Hippocampal formation (tissue), 2 donors: ENCODE data around the gene SDE2.
"Not testable (repeated sequence)": the region's sequence is repeated elsewhere in the genome, so short reads cannot be mapped to it uniquely, and the experiment has no call there.

ENCODE experiments used
- DNase-seq, 2 donors: peaks; one replicate each; lab custom pipeline; 2025; lab: John Stamatoyannopoulos, UW

The SDE2 gene

GRCh38 chr1:226006686-226007085, 7.5 kb upstream of the SDE2 start:
- DNase-seq, result no peak

GRCh38 chr1:226004396-226004795, 5.3 kb upstream of the SDE2 start:
- no peak for DNase-seq

- DNase-seq, result no peak
Measured at GRCh38 chr1:226003502-226004170, 4.5 kb upstream of the SDE2 start.

DNA sequence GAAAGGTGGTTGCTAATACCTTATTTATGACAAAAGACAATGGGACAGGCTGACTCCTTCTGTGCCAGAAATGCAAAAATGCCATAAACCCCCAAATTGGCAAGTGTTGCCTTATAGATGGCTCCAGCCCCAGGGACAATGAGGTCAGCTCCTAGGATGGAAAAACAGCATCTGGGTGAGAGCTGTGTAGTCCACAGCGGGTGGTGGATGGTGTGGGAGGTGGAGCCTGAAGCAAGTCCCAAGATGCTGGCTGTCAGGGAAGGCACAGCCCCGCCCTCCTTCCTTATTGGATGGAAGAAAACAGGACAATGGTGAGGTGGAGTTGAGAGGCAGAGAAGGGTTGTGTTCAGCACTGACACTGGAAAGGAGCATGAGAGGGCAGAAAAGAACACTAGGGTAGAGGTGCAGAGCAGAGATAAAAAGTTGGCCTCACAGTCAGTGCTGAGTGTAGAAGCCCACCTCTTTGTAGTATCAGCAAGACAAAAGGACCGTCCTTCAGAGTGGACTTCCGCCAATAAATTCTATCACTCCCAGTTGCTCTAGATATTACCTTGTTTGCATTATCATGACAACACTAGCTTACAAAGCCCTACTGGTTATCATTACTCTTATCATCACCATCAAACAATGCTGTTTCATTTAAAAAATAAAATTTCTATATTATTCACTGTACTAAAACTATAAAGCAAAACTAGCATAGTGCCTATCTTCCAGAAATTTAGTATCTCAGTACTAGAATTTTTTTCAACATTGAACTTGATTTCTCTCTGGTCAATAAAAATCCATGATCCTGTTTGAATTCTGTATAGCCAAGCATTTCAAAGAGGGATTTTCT, 3.7 kb upstream of the SDE2 start:
- peak in 1 of 2 donors; percentile 23 for DNase-seq

DNA sequence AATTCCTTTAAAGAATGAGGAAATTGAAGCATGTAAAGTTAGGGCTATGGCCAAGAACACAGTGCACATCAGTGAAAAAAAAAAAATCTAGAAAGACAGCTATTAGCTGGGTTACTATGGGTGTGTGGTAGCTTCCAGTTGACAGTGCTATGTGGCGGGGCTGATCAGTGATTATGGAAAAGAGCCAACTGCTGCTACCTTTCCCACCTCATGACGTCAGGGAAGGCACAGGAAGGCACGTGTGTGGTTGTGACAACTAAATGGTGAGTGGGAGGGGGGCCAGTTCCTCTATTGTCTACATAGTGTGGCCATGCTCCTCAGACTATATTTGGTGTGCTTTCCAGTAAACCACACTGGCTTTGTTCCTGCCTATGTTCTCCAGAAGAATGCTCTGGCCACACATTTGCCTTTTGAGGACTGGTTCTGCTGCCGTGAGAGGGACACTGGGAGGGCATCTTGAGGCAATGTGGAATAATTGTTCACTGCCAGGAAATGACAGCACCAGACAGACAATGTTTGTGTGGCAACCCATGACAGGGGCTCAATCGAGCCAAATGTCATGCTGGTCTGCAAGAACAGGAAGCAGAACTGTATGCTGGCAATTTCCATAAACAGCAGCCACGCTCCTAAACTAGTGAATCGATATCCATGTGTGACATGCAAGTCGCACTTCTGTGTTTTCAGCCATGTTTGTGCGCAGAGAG, 3.0 kb upstream of the SDE2 start:
- DNase-seq, result peak in 1 of 2 donors; percentile 23

DNA sequence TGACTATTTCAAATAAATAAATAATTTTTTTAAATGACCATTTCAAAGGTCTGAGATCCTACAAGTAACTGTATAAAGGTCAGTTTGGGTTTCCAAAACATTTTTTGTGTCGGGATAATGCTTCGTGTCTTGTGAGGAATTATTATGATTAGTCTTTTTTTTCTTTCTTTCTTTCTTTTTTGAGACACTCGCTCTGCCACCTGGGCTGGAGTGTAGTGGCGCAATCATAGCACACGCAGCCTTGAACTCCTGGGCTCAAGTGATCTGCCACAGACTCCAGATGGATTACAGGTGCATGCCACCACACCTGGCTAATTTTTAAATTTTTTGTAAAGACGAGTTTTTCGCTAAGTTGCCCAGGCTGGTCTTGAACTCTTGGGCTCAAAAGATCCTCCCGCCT, 1.9 kb upstream of the SDE2 start:
- DNase-seq, result no peak

GRCh38 chr1:226000493-226001081, 1.4 kb upstream of the SDE2 start:
- DNase-seq, result not testable (repeated sequence)

GRCh38 chr1:225999912-226000337, 782 bp upstream of the SDE2 start:
- peak in 1 of 2 donors; percentile 37 for DNase-seq

GRCh38 chr1:225998560-225999226, 450 bp downstream of the SDE2 start:
- DNase-seq, result no peak

DNA sequence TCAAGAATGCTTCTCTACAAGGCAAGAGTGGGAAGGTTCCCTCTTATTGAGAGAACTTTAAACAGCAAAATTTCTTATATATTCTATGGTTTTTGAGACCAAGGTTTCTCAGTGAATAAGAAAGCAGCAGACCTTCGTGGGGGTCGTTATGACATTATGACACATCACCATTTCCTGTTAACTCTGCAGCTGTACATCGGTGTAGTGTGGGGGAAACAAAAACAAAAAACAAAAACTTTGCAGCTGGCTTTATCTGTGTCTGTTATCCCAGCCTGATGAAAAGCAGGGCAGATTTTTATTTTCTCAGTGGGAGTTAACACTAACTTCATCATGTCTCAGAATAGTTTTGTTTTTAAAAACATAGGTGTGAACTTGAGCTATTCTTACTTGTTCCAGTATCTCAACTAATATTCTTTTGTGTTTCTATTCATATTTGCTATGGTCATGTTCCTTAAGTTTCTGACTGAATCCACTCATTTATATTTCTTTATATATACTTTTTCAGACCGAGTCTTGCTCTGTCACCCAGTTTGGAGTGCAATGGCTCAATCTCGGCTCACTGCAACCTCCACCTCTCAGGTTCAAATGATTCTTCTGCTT, 2.1 kb downstream of the SDE2 start:
- no peak for DNase-seq

GRCh38 chr1:225995919-225996864, 3.0 kb downstream of the SDE2 start:
- no peak for DNase-seq

DNA sequence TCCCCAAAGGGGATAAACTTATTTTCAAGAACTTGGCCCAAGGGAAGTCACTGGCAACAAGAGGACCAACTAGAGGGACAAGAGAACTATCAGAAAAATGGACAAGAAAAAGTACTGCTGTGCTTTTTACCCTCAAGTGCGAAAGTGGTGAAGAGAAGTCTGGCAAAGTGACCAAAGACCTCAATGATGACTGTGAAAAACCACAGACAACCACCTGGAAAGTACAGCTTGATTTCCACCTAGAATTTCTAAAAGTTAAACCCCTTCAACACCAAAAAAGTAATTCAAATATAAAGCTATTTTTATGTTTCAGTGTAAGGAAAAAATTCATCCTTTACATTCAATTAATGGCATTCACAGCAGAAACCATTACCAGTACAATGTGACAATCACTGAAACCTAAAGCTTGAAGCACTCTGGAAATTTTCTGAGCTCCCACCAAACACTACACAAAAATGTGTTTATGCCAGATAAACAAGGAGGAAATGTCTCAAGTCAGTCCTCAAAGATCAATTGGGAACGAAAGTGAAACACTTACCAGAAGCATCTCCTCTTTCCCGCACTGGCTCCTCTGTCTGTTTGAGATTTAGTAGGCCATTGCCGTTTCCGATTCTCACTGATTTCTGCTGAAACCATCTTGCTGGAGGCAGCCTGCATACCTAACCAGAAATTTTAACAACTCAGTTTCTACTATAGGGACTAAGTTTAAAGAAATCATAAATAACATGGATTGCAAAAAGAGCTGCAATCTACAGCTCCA, 8.3 kb downstream of the SDE2 start:
- DNase-seq, result no peak

- DNase-seq, result peak in 1 of 2 donors; percentile 60
Measured at GRCh38 chr1:225987491-225988316, 11.4 kb downstream of the SDE2 start.

DNA sequence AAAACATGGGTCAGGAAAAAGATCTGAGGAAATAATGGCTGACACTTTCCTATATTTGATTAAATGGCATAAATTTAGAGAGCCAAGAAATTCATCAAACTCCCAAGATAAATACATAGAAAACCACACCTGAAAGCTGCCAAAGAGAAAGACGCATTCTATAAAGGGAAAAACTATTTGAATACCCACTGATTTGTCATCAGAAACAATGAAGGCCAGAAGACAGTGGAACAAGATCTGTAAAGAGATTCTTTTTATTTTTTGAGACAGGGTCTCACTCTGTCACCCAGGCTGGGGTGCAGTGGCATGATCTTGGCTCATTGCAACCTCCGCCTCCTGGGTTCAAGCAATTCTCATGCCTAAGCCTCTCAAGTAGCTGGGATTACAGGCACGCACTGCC, 17.4 kb downstream of the SDE2 start:
- DNase-seq, result no peak

GRCh38 chr1:225980005-225980836, 18.9 kb downstream of the SDE2 start:
- no peak for DNase-seq

DNA sequence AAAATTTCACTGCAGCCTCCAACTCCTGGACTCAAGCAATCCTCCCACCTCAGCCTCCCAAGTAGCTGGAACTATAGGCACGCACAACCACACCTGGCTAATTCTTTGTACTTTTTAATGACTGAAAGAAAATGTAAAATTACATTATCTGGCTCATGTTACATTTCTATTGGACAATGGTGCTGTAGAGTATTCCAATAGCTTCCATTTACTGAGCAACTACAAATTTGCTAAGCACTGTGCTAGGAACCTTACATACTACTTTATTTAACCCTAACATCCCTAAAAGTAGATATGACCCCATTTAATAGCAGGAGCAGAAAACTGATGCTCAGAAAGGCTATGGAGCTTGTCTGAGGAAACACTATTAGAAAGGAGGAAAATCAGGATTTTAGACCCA, 19.7 kb downstream of the SDE2 start:
- DNase-seq, result no peak

- no peak for DNase-seq
Measured at GRCh38 chr1:225977937-225978748, 21.0 kb downstream of the SDE2 start.
